Activated T-cell treated with anti-CD3 and anti-CD28 coated beads for 1 hour (primary cell): ENCODE measurements around the gene HS6ST3.

Source experiments
- DNase-seq: peaks from one replicate; pipeline ENCODE4 v3.0.0-alpha.2; 2020; ENCODE audit warnings: low read depth

Gene HS6ST3

DNA sequence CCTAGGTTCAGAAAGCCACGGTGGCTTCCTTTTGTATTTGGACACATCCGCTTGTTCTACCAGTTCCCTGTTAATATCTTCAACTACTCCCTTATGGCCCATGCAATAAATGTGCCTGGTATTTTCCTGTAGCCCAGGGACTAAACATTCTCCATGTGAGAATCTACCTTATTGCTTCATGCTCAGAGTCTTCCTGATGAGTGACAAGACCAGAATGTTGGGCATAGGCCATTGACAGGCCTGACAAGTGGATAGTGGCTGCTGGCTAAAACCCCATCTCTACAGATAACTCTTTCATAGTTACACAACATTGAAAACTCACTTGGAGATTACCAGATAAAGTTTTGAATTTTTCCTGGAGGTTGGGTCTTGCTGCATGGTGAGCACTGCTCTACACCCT is 449.9 kb downstream of the HS6ST3 start:
- DNase-seq = no peak

DNA sequence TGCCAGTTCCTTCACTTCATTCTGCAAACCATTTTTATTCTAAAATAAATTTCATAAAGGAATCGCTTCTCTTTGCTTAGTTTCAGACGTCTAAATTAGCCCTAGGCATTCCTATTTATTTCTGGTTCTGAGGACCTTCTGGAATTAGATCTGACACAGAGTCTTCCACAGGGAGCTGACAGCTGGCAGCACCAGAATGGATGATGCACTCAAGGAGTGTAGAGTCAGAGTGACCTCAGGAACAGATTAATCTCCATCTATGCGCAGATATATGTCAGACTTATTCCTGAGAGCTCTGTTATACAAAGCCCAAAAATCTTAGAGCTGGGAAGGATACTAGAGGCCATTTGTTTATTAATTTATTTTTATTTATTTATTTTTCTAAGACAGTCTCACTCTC is 450.8 kb downstream of the HS6ST3 start:
- no peak for DNase-seq

DNA sequence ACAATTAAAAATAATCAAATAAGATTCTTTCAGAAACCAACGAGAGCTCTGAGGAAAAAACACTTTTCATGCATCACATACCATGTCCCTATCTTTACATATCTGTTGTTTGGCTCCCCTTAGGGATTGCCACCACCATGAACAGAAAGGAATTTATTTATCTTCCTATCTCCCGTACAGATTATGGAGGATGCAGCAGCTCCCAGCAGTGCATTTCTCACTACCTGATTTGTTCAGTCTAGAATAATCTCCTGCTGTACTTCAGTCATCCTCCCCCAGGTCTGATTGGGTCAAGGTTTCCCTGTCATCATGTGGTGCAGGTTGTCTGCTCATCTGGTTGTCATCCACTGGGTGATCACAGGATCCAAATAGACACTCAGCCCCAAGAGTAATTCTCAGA is 453.1 kb downstream of the HS6ST3 start:
- DNase-seq = no peak

DNA sequence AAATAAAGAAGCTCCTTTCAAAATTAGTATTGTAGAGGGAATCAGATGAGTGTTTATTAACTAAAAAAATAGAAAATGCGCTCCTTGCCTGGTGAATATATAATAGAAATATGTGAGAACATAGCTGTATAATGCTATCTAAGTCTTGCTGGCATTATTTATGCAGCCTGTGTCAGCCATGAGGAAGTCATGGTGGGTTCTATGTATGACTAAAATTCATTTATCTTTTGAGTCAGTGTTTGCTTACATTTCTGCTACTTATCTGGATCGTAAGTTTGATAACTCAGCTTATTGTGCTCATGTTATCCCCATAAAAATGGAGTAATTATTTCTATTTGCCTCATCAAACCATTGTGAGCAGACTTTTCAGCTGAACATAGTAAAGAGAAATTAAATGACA is 455.1 kb downstream of the HS6ST3 start:
- DNase-seq = no peak

DNA sequence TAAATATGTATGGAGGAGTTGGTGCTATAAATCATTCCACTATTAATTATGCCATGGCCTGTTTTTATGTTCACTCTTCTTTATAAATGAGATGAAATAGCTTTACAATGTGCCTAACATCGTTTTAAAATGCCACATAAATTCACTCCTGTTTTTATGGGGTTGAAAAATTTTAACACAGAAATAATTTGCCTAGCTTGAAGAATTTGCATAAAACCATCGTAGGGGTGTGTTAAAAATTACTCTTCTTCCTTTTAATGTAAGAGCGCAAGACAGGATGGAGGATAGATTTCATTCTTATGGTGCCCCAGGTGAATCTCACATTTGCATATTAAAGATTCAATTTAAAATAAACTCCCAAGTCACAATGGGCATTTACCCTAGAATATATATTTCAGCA is 456.6 kb downstream of the HS6ST3 start:
- no peak for DNase-seq

DNA sequence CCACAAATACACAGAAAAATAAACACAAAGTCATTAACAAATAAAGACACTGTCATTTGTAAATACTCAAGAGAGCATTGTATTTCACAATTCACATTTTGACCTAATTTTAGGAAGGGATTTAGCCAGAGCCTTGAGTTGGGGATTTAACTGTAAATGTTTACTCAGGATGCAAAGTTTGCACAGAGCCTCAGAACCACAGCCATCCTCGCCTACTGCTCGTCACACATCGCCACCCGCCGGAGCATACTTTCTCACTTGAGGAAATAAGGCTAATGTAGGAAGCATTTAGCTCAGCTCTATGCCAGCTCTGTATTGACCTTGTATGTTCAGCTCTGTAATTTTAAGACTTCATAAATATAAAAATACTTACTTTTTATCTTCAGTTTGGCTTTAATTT is 461.6 kb downstream of the HS6ST3 start:
- no peak for DNase-seq

DNA sequence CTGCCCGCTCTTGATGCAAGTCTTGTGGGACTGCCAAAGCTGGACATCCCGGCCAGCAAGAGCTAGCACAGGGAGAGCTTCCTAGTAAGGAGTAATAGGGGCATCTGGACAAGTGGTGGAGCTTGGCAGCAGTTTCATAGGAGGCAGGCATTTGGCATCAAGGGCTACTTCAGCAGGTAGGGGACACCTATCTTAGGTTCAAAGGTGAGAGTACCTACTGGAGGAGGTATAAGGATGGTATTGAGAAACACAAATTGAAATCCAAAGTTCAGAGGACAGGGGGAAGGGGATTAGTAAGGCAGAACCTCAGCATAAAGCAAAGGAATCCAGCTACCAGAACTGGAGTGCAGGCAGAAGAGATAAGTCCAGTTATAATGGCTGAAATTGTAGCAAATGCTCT is 462.7 kb downstream of the HS6ST3 start:
- no peak for DNase-seq

DNA sequence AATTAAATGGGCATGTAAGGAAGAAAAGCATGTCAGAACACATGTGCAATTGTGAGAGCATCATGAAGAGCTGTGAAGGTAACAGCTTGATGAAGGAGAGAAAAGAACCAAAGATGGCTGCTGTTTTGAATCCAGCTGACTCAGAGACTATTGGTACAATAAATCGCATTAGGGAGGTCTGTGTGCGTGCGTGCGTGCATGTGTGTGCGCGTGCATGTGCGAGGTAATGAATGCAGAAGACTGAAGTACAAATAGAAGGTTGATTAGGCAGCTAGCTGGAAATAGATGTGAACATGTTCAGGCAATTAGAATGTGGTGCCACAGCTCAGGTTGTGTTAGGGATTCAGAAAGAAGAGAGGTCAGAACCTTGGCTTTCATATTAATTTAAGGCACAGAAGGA is 463.9 kb downstream of the HS6ST3 start:
- no peak for DNase-seq

DNA sequence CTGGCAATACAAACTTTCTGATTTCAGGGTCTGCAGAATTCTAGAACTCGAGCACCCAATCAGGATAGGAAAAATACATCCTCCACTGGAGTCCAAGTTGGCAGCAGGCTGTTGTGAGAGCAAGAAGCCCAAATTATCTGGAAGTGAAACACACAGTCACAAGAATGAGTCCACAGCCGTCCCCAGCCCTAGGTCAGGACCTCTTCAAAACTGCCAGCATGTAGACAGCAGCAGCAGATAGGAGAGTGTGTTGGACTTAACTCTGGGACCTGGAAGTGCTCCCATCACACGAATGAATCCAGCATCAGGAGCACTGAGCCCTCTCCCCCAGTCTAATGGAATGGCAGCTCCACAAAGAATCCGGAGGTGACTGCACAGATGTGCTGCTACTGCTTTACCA is 483.7 kb downstream of the HS6ST3 start:
- DNase-seq = no peak

DNA sequence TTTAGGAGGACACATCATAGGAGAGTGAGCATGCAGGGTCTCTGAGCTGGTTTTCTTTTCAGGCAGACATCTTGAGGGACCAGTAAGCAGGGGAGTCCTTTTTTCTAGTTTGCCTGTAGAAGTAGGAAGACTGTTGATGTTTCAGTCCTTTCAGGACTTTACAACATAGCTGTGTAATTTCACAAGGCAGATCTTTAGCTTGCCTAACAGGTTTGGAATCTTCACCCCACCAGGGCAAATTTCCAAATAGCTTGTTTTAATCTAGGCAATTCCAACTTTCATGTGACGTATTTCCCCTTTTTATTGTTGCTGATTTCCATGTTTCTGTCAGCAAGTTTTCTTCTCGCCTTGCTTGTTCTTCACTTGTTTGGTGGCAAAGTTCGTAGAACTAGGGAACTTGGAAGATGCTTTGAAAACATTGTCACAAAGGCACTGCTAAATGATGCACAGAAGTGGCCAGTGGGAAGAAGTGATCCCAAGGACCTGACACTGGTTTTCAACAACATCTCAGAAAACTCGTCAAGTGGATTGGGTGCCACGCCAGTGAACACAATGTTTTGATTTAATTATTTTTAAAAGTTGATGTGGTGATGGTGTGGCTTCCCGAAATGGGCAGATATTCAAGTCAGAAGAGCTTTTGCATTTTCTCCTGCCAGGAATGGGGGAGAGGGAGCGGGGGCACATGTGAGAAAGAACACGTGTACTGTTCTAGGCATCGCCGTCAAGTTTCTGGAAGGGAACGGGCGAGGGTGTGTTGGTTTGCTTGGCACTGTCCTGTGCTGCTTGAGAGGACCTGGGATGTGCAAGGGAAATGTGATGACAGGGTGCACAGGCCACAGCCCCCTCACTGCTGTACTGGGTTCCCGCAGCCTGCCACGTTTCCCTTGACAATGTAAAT is 485.8 kb downstream of the HS6ST3 start:
- no peak for DNase-seq

DNA sequence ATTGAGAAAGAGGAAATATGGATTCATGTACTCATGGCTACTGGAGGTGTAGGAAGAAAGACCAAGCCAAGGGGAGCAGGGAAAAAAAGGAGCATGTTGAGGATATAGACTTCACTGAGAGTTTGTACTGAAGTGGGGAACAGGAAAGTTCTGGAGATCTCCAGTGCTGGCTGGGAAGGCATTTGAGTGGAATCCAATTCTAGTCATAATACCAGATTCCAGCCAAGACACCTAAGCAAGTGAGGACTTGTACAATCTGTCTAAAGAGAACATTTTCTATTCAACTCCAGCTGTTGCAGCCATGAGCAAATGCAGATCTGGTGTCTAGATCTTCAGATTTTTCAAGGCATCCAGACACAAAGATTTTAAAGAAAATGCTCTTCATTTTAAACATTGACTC is 491.8 kb downstream of the HS6ST3 start:
- no peak for DNase-seq

DNA sequence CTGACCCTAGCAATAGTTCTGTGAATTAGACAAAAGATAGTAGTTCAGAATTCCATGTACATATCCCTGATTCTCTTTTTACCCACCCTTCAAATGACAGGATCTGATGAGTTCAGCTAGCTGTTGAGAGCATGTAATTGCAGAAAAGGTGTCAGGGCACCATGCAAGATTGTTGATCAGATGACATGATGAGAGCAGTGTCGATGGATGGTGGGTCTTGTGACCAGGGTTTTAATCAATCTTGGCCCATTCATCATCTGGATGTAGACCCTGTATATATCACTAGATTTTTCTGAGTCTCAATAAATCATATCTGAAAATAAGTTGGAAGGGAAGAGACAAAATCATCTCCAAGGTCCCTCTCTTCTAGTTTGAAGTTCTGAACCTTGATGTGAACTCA is 525.3 kb downstream of the HS6ST3 start:
- DNase-seq = no peak

DNA sequence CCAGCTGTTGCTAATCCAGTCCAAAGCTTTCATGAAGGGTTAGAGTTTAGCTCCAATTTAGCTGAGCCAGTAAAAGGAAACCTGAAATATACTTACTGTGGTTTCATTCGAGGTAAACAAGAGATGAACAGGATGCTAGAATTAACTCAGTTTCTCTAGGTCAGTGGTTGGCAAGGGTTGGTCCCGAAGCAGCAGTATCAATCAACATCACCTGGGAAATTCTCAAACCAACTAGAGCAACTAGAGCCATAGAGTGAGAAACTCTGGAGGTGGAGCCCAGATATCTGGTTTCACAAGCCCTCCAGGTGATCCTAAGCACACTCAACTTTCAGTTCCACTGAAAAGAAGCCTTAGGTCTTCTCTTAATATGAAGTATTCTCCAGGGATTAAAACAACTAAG is 527.6 kb downstream of the HS6ST3 start:
- DNase-seq = no peak

DNA sequence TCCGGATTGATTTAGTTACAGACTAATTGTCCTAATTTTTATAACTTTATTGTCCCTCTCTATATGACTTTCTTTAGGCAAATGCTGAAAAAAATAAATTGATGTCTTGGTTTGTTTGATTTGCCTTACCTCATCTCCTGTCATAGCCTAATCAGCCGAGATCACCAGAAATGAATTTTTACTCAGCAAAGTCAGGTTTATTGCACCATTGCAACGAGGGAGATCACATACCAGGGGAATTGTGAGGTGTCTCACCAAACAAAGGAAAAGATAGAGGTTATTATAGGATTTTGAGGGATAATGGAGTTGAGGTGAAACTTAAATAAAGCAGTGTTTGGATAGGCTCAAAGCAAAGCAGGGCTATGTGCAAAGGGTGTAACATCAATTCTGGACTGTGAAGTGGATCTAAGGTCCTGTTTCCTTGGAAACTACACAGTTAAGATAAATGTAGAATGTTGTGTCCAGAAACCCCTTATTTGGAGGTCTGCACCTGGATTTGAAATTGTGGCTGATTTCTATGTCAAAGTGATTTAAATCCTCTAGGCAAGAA is 531.8 kb downstream of the HS6ST3 start:
- DNase-seq = no peak

DNA sequence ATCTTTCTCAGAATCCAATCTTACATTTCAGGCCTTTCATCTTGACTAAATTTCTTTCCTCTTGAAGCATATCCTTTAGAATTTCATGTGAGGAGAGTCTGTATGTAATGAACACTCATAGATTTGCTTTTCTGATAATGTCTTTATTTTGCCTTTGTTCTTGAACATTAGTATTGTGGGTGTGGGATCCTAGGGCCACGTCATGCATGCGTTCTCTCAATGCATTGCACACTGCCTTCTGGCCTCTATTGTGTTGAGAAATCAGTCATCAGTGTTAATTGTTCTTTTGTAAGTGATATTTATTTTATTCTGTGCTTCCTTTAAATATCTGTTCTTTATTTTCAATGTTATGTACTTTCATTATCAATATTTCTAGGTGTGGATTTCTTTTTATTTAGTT is 539.4 kb downstream of the HS6ST3 start:
- DNase-seq = no peak

DNA sequence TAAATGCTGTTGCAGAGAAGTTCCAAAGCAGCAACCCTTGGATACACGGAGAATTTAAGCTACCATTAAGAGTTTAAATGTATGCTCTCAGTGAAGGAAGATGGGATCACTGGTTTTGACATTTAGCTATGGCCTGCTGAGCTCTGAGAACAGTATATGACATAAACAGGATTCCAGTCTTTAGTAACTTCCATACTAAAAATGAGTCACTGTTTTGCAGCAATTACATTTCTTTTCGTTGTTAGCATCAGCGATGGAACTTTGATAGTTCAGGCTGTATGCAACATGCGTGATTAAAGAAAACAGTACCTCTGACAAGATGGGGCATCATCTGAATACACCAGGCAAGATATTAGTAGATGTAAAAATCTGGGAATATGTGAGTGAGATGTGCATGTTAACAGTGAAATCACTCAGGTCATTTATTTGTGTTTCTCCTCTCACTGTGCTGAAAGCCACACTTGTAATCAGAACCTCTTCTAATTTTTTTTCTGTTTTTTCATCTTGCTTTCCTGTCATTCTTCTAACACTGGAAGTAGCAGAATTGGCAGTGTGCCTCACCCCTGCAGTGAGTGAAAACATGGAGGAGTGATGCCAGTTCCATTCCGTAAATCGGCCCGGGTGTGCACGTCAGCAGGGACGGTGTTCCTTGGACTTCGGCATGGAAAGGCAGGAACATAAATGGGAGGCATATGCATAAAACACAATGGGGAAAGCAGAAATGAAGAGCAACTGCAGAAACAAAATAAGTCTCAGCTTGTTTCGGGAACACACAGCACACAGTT is 542.8 kb downstream of the HS6ST3 start:
- DNase-seq = no peak

DNA sequence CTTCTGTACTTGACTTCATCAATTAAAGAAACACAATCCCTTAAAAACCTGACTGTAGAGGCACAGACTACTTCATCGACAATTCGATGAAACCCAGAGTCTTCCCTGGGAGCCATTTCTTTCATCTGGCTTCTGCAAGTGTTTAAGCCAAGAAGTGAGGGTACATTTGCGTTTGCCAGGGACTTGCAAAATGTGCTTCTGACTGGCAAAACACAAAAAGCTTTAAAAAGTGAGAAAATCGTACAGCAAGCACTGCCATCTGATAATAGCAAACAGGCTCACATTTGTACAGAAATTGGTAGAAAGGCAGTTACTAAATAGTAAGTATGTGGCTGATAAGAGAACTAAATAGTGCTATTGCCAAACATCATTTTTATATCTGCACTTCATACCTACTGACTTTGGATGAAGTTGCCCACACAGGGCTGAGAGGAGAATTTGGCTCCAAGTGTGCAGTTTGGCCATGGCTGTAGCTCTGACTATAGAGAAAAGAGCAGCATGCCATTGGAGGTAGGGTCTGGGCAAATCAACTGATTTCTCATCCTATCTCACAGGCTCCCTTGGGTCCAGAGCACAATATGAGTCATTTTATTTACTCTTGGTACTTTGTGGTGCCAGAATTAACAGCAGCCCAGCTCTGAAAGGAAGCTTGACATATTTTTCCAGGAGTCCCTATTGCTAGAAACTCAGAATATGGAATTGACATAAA is 546.2 kb downstream of the HS6ST3 start:
- DNase-seq = no peak

DNA sequence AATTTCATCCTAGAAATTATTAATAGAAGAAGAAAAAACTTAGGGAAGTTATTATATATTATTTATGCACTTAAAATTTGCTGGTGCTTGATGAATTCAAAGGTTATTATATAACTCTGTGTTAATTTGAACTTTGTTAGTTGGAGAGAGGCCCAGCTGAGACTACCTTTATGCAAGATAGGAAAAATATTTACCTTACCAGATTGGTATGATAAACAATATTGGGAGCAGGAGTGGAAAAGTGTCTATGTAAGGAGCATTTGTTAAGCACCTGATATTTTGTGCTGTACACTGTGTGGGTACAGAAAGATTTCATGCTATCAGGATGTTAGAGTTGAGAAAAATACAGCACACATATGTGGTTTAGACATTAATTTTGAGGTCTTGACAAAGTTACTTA is 547.1 kb downstream of the HS6ST3 start:
- DNase-seq = no peak

DNA sequence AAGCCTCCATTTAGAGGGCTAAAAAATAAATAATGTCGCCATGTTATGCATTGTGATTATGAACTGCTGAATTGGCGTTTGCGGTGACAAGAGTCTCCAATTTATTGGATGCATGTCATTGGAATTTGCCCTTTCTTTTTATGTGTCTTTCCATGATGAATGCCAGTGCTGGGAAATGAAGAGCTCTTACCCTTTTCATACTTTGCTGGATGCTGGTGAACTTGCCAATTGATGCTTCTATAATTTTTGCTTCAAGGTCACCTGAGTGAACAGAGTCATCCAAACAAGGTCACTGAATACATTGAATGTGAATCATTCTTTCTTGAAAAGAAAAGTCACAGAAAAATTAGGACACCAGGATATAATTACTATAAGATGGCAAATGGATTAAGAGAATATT is 556.2 kb downstream of the HS6ST3 start:
- DNase-seq = no peak

DNA sequence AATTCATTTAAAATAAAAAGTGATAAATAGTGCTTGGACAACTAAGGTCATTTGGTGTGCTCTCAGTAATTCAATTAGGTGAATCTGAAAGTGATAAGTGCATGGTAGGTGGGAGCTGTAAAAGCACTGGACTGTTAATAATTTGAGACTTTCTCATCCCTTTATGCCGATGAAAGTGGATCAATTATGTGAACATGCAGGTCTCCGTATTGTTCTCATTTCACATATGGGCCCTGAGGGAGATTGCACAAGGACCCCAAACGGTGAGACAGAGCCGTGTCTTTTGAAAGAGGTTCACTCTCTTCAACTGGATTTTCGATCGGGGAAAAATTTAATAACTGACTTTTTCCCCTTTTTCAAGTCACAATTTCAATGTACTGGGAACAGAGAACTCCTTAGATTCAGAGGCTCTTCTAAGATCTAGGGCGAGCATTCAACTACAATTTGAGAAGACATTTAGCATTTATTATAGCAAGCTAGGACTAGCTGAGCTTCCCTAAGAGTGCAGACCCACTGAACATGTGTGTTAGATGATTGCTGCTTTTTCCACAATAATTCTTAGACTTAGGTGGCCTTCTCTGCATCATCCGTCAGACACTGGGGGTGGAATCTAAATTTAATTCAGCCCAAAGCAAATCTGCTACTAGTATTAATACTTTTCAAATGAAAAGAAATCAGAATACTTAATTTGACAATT is 556.8 kb downstream of the HS6ST3 start:
- no peak for DNase-seq

DNA sequence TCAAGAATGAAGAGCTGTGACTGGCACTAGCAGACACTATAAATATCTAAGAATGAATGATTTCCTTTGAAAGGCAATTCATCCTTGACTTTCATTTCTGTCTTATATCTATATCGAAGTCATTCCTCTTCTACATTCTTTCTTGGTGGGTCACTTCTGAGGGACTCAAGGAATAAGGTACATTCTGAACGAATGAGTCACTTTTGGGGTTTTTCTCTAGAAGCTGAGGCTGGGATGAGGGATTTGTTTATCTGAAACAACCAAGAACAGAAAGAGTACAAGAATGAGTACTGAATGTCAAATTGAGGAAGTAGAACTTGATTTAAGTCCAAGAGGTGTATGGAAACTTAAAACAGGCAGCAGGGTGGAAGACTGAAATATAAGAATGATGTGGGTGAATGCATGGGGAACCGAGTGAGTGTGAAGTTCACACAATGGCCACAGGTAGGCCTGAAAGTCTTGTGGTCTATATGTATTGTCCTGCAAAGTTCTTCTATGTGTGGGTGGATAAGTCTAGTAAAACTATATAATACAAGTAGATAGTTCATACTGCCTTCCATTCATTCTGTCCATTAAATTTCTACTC is 560.5 kb downstream of the HS6ST3 start:
- DNase-seq = no peak

DNA sequence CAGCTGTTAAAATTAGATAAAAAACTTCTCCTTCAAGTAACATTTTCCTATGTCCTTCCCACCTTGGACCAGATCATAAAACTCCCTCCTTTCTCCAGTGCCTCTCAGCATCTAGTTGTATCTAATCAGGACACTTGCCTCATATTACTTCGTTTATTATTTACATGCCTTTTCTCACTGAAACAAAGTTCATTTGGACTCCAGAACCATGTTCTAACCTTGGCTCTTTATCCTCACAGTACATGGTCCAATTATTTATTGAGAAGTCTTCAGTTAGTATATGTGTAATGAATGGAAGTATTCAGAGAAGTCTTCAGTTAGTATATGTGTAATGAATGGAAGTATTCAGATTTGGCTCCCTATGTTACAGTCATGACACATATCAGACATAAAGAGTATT is 561.7 kb downstream of the HS6ST3 start:
- DNase-seq = no peak
